HCT116 (cell line): ENCODE data around the gene HEXD.

Experiments
- CBX3 ChIP-seq: IDR thresholded peaks from 2 replicates; pipeline ENCODE4 v1.6.1; 2012; ENCODE audit warnings: low read depth
- CEBPB ChIP-seq: IDR thresholded peaks from 2 replicates; pipeline ENCODE4 v1.6.1; 2012; ENCODE audit warnings: low read depth
- CTCF ChIP-seq, 3 experiments: fragments of 200-600 bp in 1 of 3; sonication (generic) in 1 of 3; IDR thresholded peaks in 2 of 3; conservative IDR thresholded peaks in 1 of 3; 2 replicates each; pipeline ENCODE4 v1.5.1; 2012 to 2017; ENCODE audit warnings: low read depth in 2 of 3, low read length in 2 of 3, antibody characterized with exemption in 1 of 3, borderline replicate concordance in 1 of 3, control low read depth in 1 of 3, mild to moderate bottlenecking in 1 of 3, mixed read lengths in 1 of 3, mixed run types in 1 of 3, moderate library complexity in 1 of 3; ENCODE audit not compliant: insufficient read depth in 1 of 3
- EGR1 ChIP-seq: IDR thresholded peaks from 2 replicates; pipeline ENCODE4 v1.6.1; 2012; ENCODE audit warnings: low read depth
- EZH2 ChIP-seq: fragments of 200-600 bp; sonication (generic); IDR thresholded peaks from 2 replicates; pipeline ENCODE4 v1.6.1; 2017; ENCODE audit warnings: antibody characterized with exemption, mixed run types
- EZH2phosphoT487 ChIP-seq: fragments of 200-600 bp; IDR thresholded peaks from 2 replicates; pipeline ENCODE4 v1.6.1; 2018; ENCODE audit warnings: antibody characterized with exemption, borderline replicate concordance
- POLR2A ChIP-seq: IDR thresholded peaks from 2 replicates; pipeline ENCODE4 v1.7.0; 2011; ENCODE audit warnings: borderline replicate concordance; ENCODE audit not compliant: insufficient read depth, insufficient read length; ENCODE audit errors: extremely low read depth
- RAD21 ChIP-seq: IDR thresholded peaks from 2 replicates; pipeline ENCODE4 v1.6.1; 2012; ENCODE audit warnings: low read depth, mild to moderate bottlenecking
- TCF7L2 ChIP-seq: IDR thresholded peaks from 2 replicates; pipeline ENCODE4 v1.7.0; 2011; ENCODE audit warnings: borderline replicate concordance, inconsistent platforms; ENCODE audit not compliant: insufficient read depth, insufficient read length; ENCODE audit errors: extremely low read depth
- YY1 ChIP-seq: IDR thresholded peaks from 2 replicates; pipeline ENCODE4 v1.6.1; 2011; ENCODE audit warnings: low read length, low read depth, moderate library complexity, mild to moderate bottlenecking; ENCODE audit not compliant: insufficient replicate concordance; ENCODE audit errors: extremely low read depth
- ZFX ChIP-seq: fragments of 450-650 bp; IDR thresholded peaks from 2 replicates; pipeline ENCODE4 v1.6.1; 2017

- TF ChIP-seq YY1 (no peak), EZH2 (no peak), CTCF (IDR thresholded peaks at IDR 0.05 in 2 of 3, conservative IDR thresholded peaks at IDR 0.05 in 1 of 3; ENCODE audit: borderline replicate concordance in 1 of 3, insufficient read depth in 1 of 3, low read depth in 2 of 3, low read length in 2 of 3) (no peak), CBX3 (no peak), CEBPB (no peak), POLR2A (no peak), EGR1 (no peak), TCF7L2 (no peak), EZH2phosphoT487 (no peak), RAD21 (no peak), ZFX (no peak)
These were observed 28.0 kb downstream of the HEXD start for GRCh38 chr17:82446124-82446523.
